DOHH2 (cell line): Measurements from ENCODE around the gene ITPRIP.

ENCODE experiments used
- H3F3A ChIP-seq: fragments of 200-600 bp; sonication (generic), shearing (Covaris generic); 2 replicates; pipeline ENCODE4 v1.6.0; 2016; ENCODE audit warnings: antibody characterized with exemption, mild to moderate bottlenecking; ENCODE audit not compliant: control insufficient read depth, insufficient read depth
- H3K27ac ChIP-seq: fragments of 200-600 bp; sonication (generic); 2 replicates; pipeline ENCODE4 v1.5.1; 2014; ENCODE audit warnings: low read depth, mild to moderate bottlenecking, low read length, moderate library complexity
- H3K27me3 ChIP-seq: fragments of 200-600 bp; sonication (generic); 2 replicates; pipeline ENCODE4 v1.6.1; 2014; ENCODE audit warnings: mild to moderate bottlenecking, low read length, mixed read lengths; ENCODE audit not compliant: control insufficient read depth
- H3K36me3 ChIP-seq: fragments of 200-600 bp; sonication (generic); 2 replicates; pipeline ENCODE4 v1.6.1; 2014; ENCODE audit warnings: mild to moderate bottlenecking, low read length, moderate library complexity, mixed read lengths; ENCODE audit not compliant: control insufficient read depth
- H3K4me1 ChIP-seq: fragments of 200-600 bp; sonication (generic); 2 replicates; pipeline ENCODE4 v1.6.1; 2014; ENCODE audit warnings: mild to moderate bottlenecking, low read length, mixed read lengths; ENCODE audit not compliant: control insufficient read depth
- H3K4me2 ChIP-seq: fragments of 200-600 bp; sonication (generic); 2 replicates; pipeline ENCODE4 v1.6.0; 2014; ENCODE audit warnings: mild to moderate bottlenecking, low read length, moderate library complexity
- H3K4me3 ChIP-seq: fragments of 200-600 bp; sonication (generic); 2 replicates; pipeline ENCODE4 v1.5.1; 2014; ENCODE audit warnings: mild to moderate bottlenecking, low read length, mixed read lengths
- H3K79me2 ChIP-seq: fragments of 200-600 bp; sonication (generic); 2 replicates; pipeline ENCODE4 v1.6.1; 2014; ENCODE audit warnings: mild to moderate bottlenecking, low read length, mixed read lengths; ENCODE audit not compliant: control insufficient read depth
- H3K9me2 ChIP-seq: fragments of 200-600 bp; sonication (generic); replicated peaks from 2 replicates; pipeline ENCODE4 v1.6.1; 2014; ENCODE audit warnings: mild to moderate bottlenecking, low read length, mixed read lengths; ENCODE audit not compliant: control insufficient read depth
- H3K9me3 ChIP-seq: fragments of 200-600 bp; sonication (generic); 2 replicates; pipeline ENCODE4 v1.6.1; 2014; ENCODE audit warnings: antibody characterized with exemption, low read length, mixed read lengths; ENCODE audit not compliant: control insufficient read depth, insufficient read depth
- H4K20me1 ChIP-seq: fragments of 200-600 bp; sonication (generic); 2 replicates; pipeline ENCODE4 v1.6.0; 2014; ENCODE audit warnings: low read depth, mild to moderate bottlenecking, antibody characterized with exemption, low read length, moderate library complexity; ENCODE audit not compliant: control insufficient read depth, insufficient read depth
- CTCF ChIP-seq: fragments of 200-600 bp; sonication (generic); IDR thresholded peaks from one replicate; pipeline ENCODE4 v1.5.1; 2014; ENCODE audit warnings: antibody characterized with exemption, mild to moderate bottlenecking, low read depth, low read length; ENCODE audit not compliant: poor library complexity, severe bottlenecking
- EZH2phosphoT487 ChIP-seq: fragments of 200-600 bp; sonication (generic); IDR thresholded peaks from 2 replicates; pipeline ENCODE4 v1.6.1; 2017; ENCODE audit warnings: borderline replicate concordance, mild to moderate bottlenecking, antibody characterized with exemption, low read length, moderate library complexity, mixed read lengths

ITPRIP gene

GRCh38 chr10:104350127-104350635 is 11.9 kb upstream of the ITPRIP start:
- H3K79me2 ChIP-seq, result no peaks in the 10 kb centered on the region
- peaks cover 26% of the 10 kb centered on the region for H3K27me3 ChIP-seq
- H3K4me2 ChIP-seq, result peak overlapping the region; percentile 65
- no peaks in the 10 kb centered on the region for H3K9me3 ChIP-seq
- H4K20me1 ChIP-seq, result no peaks in the 10 kb centered on the region
- TF ChIP-seq EZH2phosphoT487 (no peak), CTCF (peak; percentile 68)
- H3K9me2 ChIP-seq, result no peaks in the 10 kb centered on the region
- peaks cover 54% of the 10 kb centered on the region for H3K4me1 ChIP-seq
- H3K36me3 ChIP-seq, result no peaks in the 10 kb centered on the region
- H3F3A ChIP-seq, result peaks cover 3% of the 10 kb centered on the region; the same call in 1 of the 2 replicates
- H3K27ac ChIP-seq, result peak overlapping the region; percentile 7; the same call in 1 of the 2 replicates
- peak overlapping the region; percentile 59 for H3K4me3 ChIP-seq

GRCh38 chr10:104349623-104350126 is 11.4 kb upstream of the ITPRIP start:
- Histone ChIP-seq H3K9me2 (no peaks in the 10 kb centered on the region), H3K27ac (peak overlapping the region; percentile 7; the same call in 1 of the 2 replicates), H3F3A (peaks cover 3% of the 10 kb centered on the region; the same call in 1 of the 2 replicates), H3K4me3 (peak overlapping the region; percentile 59), H3K27me3 (peaks cover 23% of the 10 kb centered on the region), H3K4me2 (peak overlapping the region; percentile 65), H3K4me1 (peaks cover 54% of the 10 kb centered on the region), H3K79me2 (no peaks in the 10 kb centered on the region), H3K36me3 (no peaks in the 10 kb centered on the region), H3K9me3 (no peaks in the 10 kb centered on the region), H4K20me1 (no peaks in the 10 kb centered on the region)
- TF ChIP-seq EZH2phosphoT487 (no peak), CTCF (no peak)

GRCh38 chr10:104348601-104349000 is 10.3 kb upstream of the ITPRIP start:
- Histone ChIP-seq H3K27me3 (peaks cover 14% of the 10 kb centered on the region; the same call in 1 of the 2 replicates), H3K27ac (no peak overlapping the region), H3K9me3 (no peaks in the 10 kb centered on the region), H3F3A (peaks cover 3% of the 10 kb centered on the region; the same call in 1 of the 2 replicates), H4K20me1 (no peaks in the 10 kb centered on the region), H3K79me2 (no peaks in the 10 kb centered on the region), H3K4me3 (no peak overlapping the region), H3K4me1 (peaks cover 49% of the 10 kb centered on the region), H3K9me2 (no peaks in the 10 kb centered on the region), H3K36me3 (no peaks in the 10 kb centered on the region), H3K4me2 (no peak overlapping the region)
- TF ChIP-seq CTCF (no peak), EZH2phosphoT487 (no peak)
